Ovary (tissue), 3 donors: Measurements from ENCODE around the gene ATP11C.

Experiments
- EP300 ChIP-seq: sonication (generic); formaldehyde crosslinking; IDR thresholded peaks from one replicate; pipeline ENCODE4 v1.6.1; 2017; ENCODE audit warnings: antibody characterized with exemption
- POLR2A ChIP-seq: fragments of 450-650 bp; IDR thresholded peaks from one replicate; pipeline ENCODE4 v1.6.1; 2017; ENCODE audit warnings: antibody characterized with exemption, mild to moderate bottlenecking, moderate library complexity
- TF ChIP-seq, protein P1 (sequence below), 3 donors: fragments of 450-650 bp in 2 of 3; fragments of 200-600 bp in 1 of 3; IDR thresholded peaks; one replicate each; pipeline versions ENCODE4 v1.5.1 to v1.8.0; 2016 to 2022; ENCODE audit warnings: antibody characterized with exemption in 3 of 3, mild to moderate bottlenecking in 1 of 3
- donor health status: DM: no; HTN: no; CAD: no.

DNA sequence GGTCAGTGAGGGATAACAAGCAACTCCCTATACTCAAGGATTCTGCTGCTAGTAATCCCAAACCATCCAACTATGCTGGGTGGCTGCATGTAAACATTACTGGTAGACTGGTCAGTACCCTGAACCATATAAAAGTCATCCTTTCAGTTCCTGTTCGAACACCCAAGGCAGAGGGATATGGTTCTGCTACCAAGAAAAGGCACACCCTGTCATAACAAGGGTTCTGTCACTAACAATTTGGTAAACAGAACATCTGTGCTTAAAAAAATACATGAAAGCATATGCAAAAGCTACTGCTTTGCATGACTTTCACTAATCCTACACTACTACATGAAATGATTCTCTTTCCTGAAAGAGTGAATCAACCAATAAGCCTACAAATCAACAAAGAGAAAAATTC lies 148.0 kb downstream of the ATP11C start:
- TF ChIP-seq EP300 (no peak), POLR2A (no peak)
- TF ChIP-seq, protein P1, sequence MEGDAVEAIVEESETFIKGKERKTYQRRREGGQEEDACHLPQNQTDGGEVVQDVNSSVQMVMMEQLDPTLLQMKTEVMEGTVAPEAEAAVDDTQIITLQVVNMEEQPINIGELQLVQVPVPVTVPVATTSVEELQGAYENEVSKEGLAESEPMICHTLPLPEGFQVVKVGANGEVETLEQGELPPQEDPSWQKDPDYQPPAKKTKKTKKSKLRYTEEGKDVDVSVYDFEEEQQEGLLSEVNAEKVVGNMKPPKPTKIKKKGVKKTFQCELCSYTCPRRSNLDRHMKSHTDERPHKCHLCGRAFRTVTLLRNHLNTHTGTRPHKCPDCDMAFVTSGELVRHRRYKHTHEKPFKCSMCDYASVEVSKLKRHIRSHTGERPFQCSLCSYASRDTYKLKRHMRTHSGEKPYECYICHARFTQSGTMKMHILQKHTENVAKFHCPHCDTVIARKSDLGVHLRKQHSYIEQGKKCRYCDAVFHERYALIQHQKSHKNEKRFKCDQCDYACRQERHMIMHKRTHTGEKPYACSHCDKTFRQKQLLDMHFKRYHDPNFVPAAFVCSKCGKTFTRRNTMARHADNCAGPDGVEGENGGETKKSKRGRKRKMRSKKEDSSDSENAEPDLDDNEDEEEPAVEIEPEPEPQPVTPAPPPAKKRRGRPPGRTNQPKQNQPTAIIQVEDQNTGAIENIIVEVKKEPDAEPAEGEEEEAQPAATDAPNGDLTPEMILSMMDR (IDR thresholded peaks at IDR 0.05) = no peak
